ENCODE data around the gene ANGPTL8. TPM values are rescaled to one million over a fixed set of nuclear protein-coding genes. Genes with fewer than 3 reads are reported as not detected.
A peak's percentile ranks its signal among the peaks of the same experiment; 100 is the strongest.

ANGPTL8 gene
- total and polyA plus RNA-seq, 2 experiments from 2014 or later: 1.7 TPM; not detected in 1

DNA sequence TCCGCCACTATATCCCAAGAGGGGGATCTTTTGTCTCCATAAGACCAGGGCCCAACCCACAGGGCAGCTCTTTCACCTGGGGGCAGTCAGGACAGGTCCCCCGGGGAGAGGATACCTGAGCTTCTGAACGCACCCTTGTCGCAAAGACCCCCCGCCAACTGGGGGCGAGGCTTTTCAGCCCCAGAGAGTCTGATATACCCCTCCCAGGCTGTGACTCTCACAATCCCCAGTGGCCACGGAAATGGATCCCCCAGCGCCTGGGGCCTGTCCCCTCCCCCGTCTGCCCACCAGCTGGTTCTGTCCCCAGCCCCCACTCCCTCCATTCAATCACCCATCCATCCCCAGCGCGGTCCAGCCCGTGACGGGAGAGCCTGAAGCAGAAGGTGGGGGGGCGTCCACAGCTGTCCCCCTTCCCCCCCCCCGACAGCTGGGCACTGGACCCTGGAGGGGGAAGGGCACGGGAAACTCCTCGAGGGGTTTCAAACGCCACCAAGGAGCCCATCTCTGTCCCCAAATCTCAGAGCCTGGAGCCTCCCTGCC is 22.1 kb downstream of the ANGPTL8 start:
- Histone ChIP-seq H3K4me1 (ENCODE audit: insufficient read depth) (no peaks in the 10 kb centered on the region), H3K9ac (peak overlapping the region; percentile 94), H3K27ac (no peak overlapping the region), H3K27me3 (replicated peaks; ENCODE audit: insufficient read depth) (no peaks in the 10 kb centered on the region), H3K4me3 (peak overlapping the region; percentile 89), H3K4me2 (ENCODE audit: unreplicated experiment) (peak overlapping the region; percentile 77), H3K9me3 (ENCODE audit: low read depth) (no peaks in the 10 kb centered on the region), H3K36me3 (ENCODE audit: low read depth) (no peaks in the 10 kb centered on the region), H4K20me1 (ENCODE audit: insufficient read depth) (no peaks in the 10 kb centered on the region), H2AFZ (peak overlapping the region; percentile 85), H3F3A (ENCODE audit: insufficient read depth) (no peaks in the 10 kb centered on the region), H3K79me2 (ENCODE audit: insufficient read depth) (no peaks in the 10 kb centered on the region), H3K9me2 (ENCODE audit: insufficient read depth) (no peaks in the 10 kb centered on the region)
- TF ChIP-seq EZH2phosphoT487 (IDR thresholded peaks at IDR 0.05; ENCODE audit: insufficient read depth, low read depth) (no peak), EZH2 (IDR thresholded peaks at IDR 0.05; ENCODE audit: insufficient read depth, poor library complexity, severe bottlenecking) (no peak)
- DNase-seq: no peak
- WGBS, 2 experiments (ENCODE audit: low coverage in 1 of 2, low lambda C conversion rate in 2 of 2, missing lambda C conversion rate in 2 of 2): 33 to 43% methylated on average over 13 to 18 of the region's 18 CpGs
- in situ Hi-C loops (cut with MboI): no loop called here

DNA sequence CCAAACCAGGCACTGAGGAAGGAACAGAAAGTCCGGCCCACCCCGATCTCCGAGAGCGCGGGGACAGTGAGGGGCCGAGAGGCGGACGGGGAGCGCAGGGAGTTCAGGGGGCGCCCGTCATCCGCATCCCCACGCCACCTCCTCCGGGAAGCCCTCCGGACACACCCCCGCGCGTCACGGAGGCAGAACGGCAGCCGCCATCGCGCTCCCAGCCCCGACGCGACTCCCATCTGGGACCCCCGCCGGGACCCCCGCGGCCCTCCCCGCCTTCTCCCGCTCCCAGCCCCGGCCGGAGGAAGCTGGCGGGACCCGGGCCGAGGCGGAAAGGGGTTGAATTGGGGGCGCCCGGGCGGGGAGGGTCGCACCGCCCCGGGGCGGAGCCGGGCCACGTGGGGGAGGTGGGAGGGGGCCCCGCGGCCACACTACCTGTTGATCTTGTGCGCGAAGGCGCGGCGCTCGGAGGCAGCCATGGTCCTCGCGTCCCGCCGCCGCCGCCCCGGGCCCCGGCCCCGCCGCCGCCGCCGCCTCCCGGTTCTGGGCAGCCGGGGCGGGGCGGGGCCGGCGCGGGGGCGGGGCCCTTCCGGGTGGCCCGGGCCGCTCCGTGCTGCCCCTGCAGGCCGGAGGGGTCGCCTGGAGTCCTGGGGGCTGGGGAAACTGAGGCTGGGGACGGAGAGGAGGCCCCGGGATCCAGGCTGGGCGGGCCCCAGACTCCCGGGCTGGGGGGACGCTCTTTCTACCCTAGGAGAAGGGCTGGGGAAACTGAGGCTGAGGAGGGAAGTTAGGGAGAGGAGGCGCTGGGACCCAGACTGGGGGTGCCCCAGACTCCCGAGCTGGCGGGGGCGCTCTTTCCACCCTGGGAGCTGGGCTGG is 22.8 kb downstream of the ANGPTL8 start, which contains the start of gene DOCK6:
DOCK6 (minus strand) TSS at position 554 of the 869 bp plus-strand sequence; CDS start at position 470, 84 bp downstream.
- peak within 1 kb of the TSS; percentile 94 for H3K9ac ChIP-seq
- H3K9me3 ChIP-seq (ENCODE audit: low read depth): no peaks in the 10 kb centered on the region
- H3K4me3 ChIP-seq: peak within 1 kb of the TSS; percentile 89
- no peak within 1 kb of the TSS for H3K27ac ChIP-seq
- H2AFZ ChIP-seq: peak within 1 kb of the TSS; percentile 95
- no peaks in the 10 kb centered on the region for H3K27me3 ChIP-seq (replicated peaks; ENCODE audit: insufficient read depth)
- peak within 1 kb of the TSS; percentile 84 for H3K4me2 ChIP-seq (ENCODE audit: unreplicated experiment)
- in situ Hi-C loops (cut with MboI): no loop called here
- H3F3A ChIP-seq (ENCODE audit: insufficient read depth): no peaks in the 10 kb centered on the region
- H3K9me2 ChIP-seq (ENCODE audit: insufficient read depth): no peaks in the 10 kb centered on the region
- H4K20me1 ChIP-seq (ENCODE audit: insufficient read depth): no peaks in the 10 kb centered on the region
- DNase-seq: peak; percentile 72
- H3K36me3 ChIP-seq (ENCODE audit: low read depth): no peaks in the 10 kb centered on the region
- 1 to 2% methylated on average over 17 to 75 of the region's 91 CpGs for WGBS, 2 experiments (ENCODE audit: low coverage in 1 of 2, low lambda C conversion rate in 2 of 2, missing lambda C conversion rate in 2 of 2)
- H3K79me2 ChIP-seq (ENCODE audit: insufficient read depth): no peaks in the 10 kb centered on the region
- H3K4me1 ChIP-seq (ENCODE audit: insufficient read depth): no peaks in the 10 kb centered on the region
- no peak for TF ChIP-seq EZH2phosphoT487 (IDR thresholded peaks at IDR 0.05; ENCODE audit: insufficient read depth, low read depth)
- no peak for TF ChIP-seq EZH2 (IDR thresholded peaks at IDR 0.05; ENCODE audit: insufficient read depth, poor library complexity, severe bottlenecking)

DNA sequence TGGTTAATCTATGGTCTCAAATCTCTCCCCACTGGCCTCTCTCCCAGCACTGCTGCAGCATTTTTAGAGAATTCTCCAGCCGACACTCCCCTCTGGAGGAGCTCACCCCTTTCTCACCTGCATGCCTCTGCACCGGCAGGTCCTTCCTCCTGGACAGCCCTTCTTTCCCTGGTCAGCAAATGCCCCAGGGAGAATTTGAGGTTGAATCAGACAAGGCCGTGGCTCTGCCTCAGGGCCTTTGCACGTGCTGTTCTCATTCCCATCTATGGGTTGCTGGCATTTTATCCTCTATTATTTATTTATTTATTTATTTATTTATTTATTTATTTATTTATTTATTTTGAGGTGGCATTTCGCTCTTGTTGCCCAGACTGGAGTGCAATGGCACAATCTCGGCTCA is 24.3 kb downstream of the ANGPTL8 start:
- Histone ChIP-seq H4K20me1 (ENCODE audit: insufficient read depth) (no peaks in the 10 kb centered on the region), H3K4me3 (no peak overlapping the region), H3K27me3 (replicated peaks; ENCODE audit: insufficient read depth) (no peaks in the 10 kb centered on the region), H3K9me3 (ENCODE audit: low read depth) (no peaks in the 10 kb centered on the region), H3K4me2 (ENCODE audit: unreplicated experiment) (no peak overlapping the region), H3K9ac (no peak overlapping the region), H3K36me3 (ENCODE audit: low read depth) (no peaks in the 10 kb centered on the region), H3K4me1 (ENCODE audit: insufficient read depth) (no peaks in the 10 kb centered on the region), H3K9me2 (ENCODE audit: insufficient read depth) (no peaks in the 10 kb centered on the region), H3K27ac (no peak overlapping the region), H3K79me2 (ENCODE audit: insufficient read depth) (no peaks in the 10 kb centered on the region), H2AFZ (no peak overlapping the region), H3F3A (ENCODE audit: insufficient read depth) (no peaks in the 10 kb centered on the region)
- DNase-seq: no peak
- TF ChIP-seq EZH2 (IDR thresholded peaks at IDR 0.05; ENCODE audit: insufficient read depth, poor library complexity, severe bottlenecking) (no peak), EZH2phosphoT487 (IDR thresholded peaks at IDR 0.05; ENCODE audit: insufficient read depth, low read depth) (no peak)
- in situ Hi-C loops (cut with MboI): no loop called here
- 95 to 96% methylated on average over 6 of the region's 6 CpGs for WGBS, 2 experiments (ENCODE audit: low coverage in 1 of 2, low lambda C conversion rate in 2 of 2, missing lambda C conversion rate in 2 of 2)

DNA sequence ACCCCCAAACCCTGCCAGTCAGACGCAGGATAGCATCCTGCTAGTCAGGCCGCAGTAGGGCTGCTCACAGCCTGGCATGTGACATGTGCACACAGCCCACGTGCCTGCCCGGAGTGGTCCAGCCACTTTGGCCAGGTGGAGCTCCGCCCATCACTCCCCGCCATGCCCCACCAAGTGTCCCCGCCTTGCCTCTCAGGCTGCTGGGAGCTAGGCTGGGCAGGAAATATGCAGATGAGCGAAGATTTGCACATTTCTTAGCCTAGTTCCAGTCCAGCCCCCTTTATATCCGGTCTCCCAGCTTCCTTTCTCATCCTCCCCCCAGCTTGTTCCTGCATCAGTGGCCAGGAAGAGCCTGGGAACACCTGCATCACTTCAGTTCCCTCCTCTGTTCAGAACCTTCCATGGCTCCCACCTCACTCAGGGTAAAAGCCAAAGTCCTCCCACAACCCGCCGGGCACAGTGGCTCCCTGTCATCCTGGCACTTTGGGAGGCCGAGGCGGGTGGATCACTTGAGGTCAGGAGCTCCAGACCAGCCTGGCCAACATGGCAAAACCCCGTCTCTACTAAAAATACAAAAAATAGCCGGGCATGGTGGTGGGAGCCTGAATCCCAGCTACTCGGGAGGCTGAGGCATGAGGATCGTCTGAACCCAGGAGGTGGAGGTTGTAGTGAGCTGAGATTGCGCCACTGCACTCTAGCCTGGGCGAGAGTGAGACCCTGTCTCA is 25.2 kb downstream of the ANGPTL8 start:
- Histone ChIP-seq H3K36me3 (ENCODE audit: low read depth) (no peaks in the 10 kb centered on the region), H3K27ac (no peak overlapping the region), H2AFZ (no peak overlapping the region), H3K79me2 (ENCODE audit: insufficient read depth) (no peaks in the 10 kb centered on the region), H3K4me2 (ENCODE audit: unreplicated experiment) (no peak overlapping the region), H3K9me3 (ENCODE audit: low read depth) (no peaks in the 10 kb centered on the region), H3K27me3 (replicated peaks; ENCODE audit: insufficient read depth) (no peaks in the 10 kb centered on the region), H3K4me3 (no peak overlapping the region), H3K9ac (no peak overlapping the region), H3K9me2 (ENCODE audit: insufficient read depth) (no peaks in the 10 kb centered on the region), H3F3A (ENCODE audit: insufficient read depth) (no peaks in the 10 kb centered on the region), H4K20me1 (ENCODE audit: insufficient read depth) (no peaks in the 10 kb centered on the region), H3K4me1 (ENCODE audit: insufficient read depth) (peaks cover 6% of the 10 kb centered on the region; the same call in 1 of the 2 replicates)
- 79 to 86% methylated on average over 19 of the region's 19 CpGs for WGBS, 2 experiments (ENCODE audit: low coverage in 1 of 2, low lambda C conversion rate in 2 of 2, missing lambda C conversion rate in 2 of 2)
- in situ Hi-C loops (cut with MboI): no loop called here
- no peak for DNase-seq
- TF ChIP-seq EZH2phosphoT487 (IDR thresholded peaks at IDR 0.05; ENCODE audit: insufficient read depth, low read depth) (no peak), EZH2 (IDR thresholded peaks at IDR 0.05; ENCODE audit: insufficient read depth, poor library complexity, severe bottlenecking) (no peak)
